Upper lobe of left lung (tissue), 6 donors: Measurements from ENCODE around the gene GZF1. TPM values are rescaled to one million over a fixed set of nuclear protein-coding genes. Genes with fewer than 3 reads are reported as not detected.

Source experiments
- ATAC-seq, 2 donors: fragments of 200-7000 bp; cut with Tn5 transposase; one replicate each; pipeline ENCODE4 v1.9.1; 2022; ENCODE audit warnings: mild to moderate bottlenecking in 2 of 2, moderate library complexity in 2 of 2; ENCODE audit not compliant: low FRiP score in 2 of 2
- DNase-seq, 2 donors: peaks; one replicate each; pipeline ENCODE4 v3.0.0-alpha.2; 2019 to 2020
- H3K27ac ChIP-seq, 4 donors: fragments of 200-600 bp; sonication (generic); one replicate each; pipeline ENCODE4 v1.5.1; 2016 to 2019
- H3K27me3 ChIP-seq, 4 donors: fragments of 200-600 bp; sonication (generic); one replicate each; pipeline ENCODE4 v1.5.1; 2017 to 2019
- H3K36me3 ChIP-seq, 4 donors: fragments of 200-600 bp; sonication (generic); one replicate each; pipeline ENCODE4 v1.5.1; 2016 to 2019
- H3K4me1 ChIP-seq, 4 donors: fragments of 200-600 bp; sonication (generic); one replicate each; pipeline ENCODE4 v1.5.1; 2018 to 2019
- H3K4me3 ChIP-seq, 4 donors: fragments of 200-600 bp; sonication (generic); one replicate each; pipeline ENCODE4 v1.5.1; 2017 to 2019; ENCODE audit warnings: mild to moderate bottlenecking in 2 of 4, moderate library complexity in 1 of 4
- H3K9me3 ChIP-seq, 4 donors: fragments of 200-600 bp; sonication (generic); one replicate each; pipeline ENCODE4 v1.5.1; 2018 to 2019
- CTCF ChIP-seq, 6 experiments: fragments of 450-650 bp in 4 of 6; fragments of 200-600 bp in 2 of 6; sonication (generic) in 2 of 6; IDR thresholded peaks; one replicate each; pipeline ENCODE4 v1.5.1; 2016 to 2019; ENCODE audit warnings: antibody characterized with exemption in 6 of 6
- EP300 ChIP-seq, 4 donors: sonication (generic); formaldehyde crosslinking; IDR thresholded peaks; one replicate each; pipeline ENCODE4 v1.5.1; 2017; ENCODE audit warnings: antibody characterized with exemption in 4 of 4, control low read depth in 2 of 4
- POLR2A ChIP-seq, 4 donors: fragments of 450-650 bp; IDR thresholded peaks; one replicate each; pipeline ENCODE4 v1.5.1; 2016 to 2017; ENCODE audit warnings: antibody characterized with exemption in 4 of 4, mild to moderate bottlenecking in 2 of 4
- POLR2AphosphoS5 ChIP-seq, 2 donors: sonication (generic); formaldehyde crosslinking; IDR thresholded peaks; one replicate each; pipeline ENCODE4 v1.5.1; 2017; ENCODE audit warnings: antibody characterized with exemption in 2 of 2
- WGBS, 2 donors: methylation state at CpG; one replicate each; pipeline ENCODE4 v1.1.5; 2017 to 2018; 5-methylcytosine and 5-hydroxymethylcytosine counted together
- total RNA-seq, 6 donors: library from RNA; depleted of rRNA in 4 of 6; stranded (reverse); fragments of >200 nt in 4 of 6; gene quantifications; one replicate each; pipeline versions ENCODE4 v1.1.0 to v1.2.1, GENCODE V29; 2016 to 2021
- donor health status: DM: no; HTN: no; CAD: no; lungs with moderate emphysema.
- donor health status: DM: no; HTN: yes; CAD: no; lungs with severe emphysema.

The GZF1 gene
- total RNA-seq, 6 donors from 2014 or later: 14.1 to 32.5 (median 25.6) TPM

DNA sequence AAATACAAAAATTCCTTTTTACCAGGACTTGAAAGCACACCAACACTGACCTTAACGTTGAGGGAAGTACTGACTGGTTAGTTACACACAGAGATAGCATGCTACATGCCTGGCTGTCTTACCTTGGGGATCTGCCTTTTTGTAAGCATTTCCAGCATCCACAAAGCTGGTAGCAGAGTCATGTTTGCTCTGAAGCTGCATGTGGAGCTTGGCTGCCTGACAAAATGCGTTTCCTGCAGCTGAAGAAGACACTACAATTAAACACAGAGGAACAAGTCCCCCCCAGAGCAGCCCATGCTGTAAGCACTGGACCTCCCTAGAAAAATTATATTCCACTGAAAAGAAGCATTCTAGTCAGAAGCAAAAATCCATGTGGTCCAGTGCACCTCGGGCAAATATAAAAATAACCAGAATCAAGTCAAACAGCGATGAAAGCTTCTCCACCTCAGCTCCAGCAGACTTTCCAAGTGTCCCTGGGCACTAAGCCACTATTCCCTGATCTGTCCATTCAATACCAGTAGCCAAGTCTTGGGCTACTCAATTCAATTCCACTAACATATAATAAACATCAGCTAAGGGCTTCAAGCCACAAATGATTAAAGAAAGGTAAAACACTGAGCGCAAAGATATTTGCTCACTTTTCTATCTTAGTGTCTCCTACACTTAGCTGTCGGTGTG is 35.1 kb downstream of the GZF1 start:
- DNase-seq: no peak
- Histone ChIP-seq H3K27me3 (no peaks in the 10 kb centered on the region), H3K4me1 (peaks cover 11 to 27% (median 20%) of the 10 kb centered on the region in 4 donors), H3K27ac (no peak overlapping the region), H3K9me3 (no peaks in the 10 kb centered on the region), H3K36me3 (peaks cover 12 to 32% (median 21%) of the 10 kb centered on the region in 4 donors), H3K4me3 (no peak overlapping the region)
- 71 to 75% methylated on average over 6 of the region's 6 CpGs for WGBS, 2 donors
- TF ChIP-seq POLR2AphosphoS5 (IDR thresholded peaks at IDR 0.05) (no peak), POLR2A (IDR thresholded peaks at IDR 0.05) (no peak), CTCF (IDR thresholded peaks at IDR 0.05) (no peak), EP300 (IDR thresholded peaks at IDR 0.05) (no peak)
- ATAC-seq: no peak

DNA sequence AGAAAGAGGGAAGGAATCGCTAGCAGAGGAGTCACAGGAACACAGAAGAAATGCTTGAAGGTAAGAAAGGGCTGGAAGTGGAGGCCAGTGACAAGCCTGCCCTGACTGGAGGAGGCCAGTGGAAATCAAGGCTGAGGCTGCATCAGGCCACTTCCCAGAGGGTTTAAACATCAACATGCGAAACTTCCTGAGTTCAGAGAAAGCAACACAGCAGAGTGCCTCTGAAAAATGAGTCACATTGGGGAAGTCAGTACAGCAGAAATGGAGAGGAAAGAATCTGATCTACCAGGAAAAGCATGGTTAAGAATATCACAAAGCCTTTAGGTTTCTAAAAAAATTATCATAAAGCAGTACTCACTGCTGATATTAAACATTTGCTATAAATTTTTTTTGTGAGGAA is 36.0 kb downstream of the GZF1 start:
- Histone ChIP-seq H3K4me1 (peaks cover 11 to 27% (median 20%) of the 10 kb centered on the region in 4 donors), H3K27me3 (no peaks in the 10 kb centered on the region), H3K9me3 (no peaks in the 10 kb centered on the region), H3K4me3 (no peak overlapping the region), H3K36me3 (peaks cover 10 to 25% (median 21%) of the 10 kb centered on the region in 4 donors), H3K27ac (peak overlapping the region in 1 of 4 donors; percentile 15)
- WGBS, 2 donors: 68 to 69% methylated on average over 2 of the region's 2 CpGs
- DNase-seq: no peak
- TF ChIP-seq CTCF (IDR thresholded peaks at IDR 0.05): no peak
- TF ChIP-seq POLR2A (IDR thresholded peaks at IDR 0.05): no peak
- no peak for TF ChIP-seq EP300 (IDR thresholded peaks at IDR 0.05)
- TF ChIP-seq POLR2AphosphoS5 (IDR thresholded peaks at IDR 0.05): no peak
- peak in 1 of 2 donors; percentile 64 for ATAC-seq

DNA sequence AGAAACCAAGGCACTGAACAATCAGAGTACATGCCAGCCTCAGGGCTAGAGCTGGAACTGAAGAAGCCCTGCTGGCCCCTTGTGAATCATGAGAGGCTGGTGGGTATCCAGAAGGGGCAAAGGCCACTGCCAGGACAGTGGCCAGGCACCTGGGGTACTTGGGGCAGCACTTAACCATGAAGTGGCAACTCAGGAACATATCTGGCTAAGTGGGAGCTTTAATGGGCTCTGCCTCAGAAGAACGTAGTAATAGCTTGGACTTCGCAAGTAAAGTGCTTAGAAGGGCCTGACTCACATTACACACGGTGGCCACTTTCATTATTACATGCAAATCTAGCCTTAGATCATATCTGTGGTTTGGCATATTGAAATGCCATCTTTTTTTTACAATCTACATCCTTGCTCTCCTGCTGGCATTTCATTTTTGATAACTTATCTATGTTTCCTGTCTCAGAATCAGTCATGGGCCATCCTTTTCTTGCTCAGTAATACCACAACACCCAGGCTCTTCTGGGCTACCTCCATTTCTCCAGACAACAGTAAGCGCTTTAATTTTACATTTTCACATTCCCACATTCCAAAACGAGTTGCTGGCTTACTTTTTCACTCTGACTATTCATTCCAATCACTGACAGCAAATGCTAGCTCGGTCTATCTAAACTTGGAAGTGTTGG is 37.7 kb downstream of the GZF1 start:
- H3K27ac ChIP-seq: peak overlapping the region in 1 of 4 donors; percentile 5
- peak; percentile 34 to 87 for ATAC-seq
- WGBS, 2 donors: 56 to 71% methylated on average over 6 of the region's 6 CpGs

GRCh38 chr20:23401051-23401450 is 39.1 kb downstream of the GZF1 start:
- no peaks in the 10 kb centered on the region for H3K27me3 ChIP-seq
- H3K27ac ChIP-seq: no peak overlapping the region
- peaks cover 13 to 31% (median 25%) of the 10 kb centered on the region in 4 donors for H3K4me1 ChIP-seq
- DNase-seq: no peak
- no peak overlapping the region for H3K4me3 ChIP-seq
- no peak for TF ChIP-seq EP300 (IDR thresholded peaks at IDR 0.05)
- no peak for TF ChIP-seq CTCF (IDR thresholded peaks at IDR 0.05)
- no peak for TF ChIP-seq POLR2AphosphoS5 (IDR thresholded peaks at IDR 0.05)
- TF ChIP-seq POLR2A (IDR thresholded peaks at IDR 0.05): no peak
- peaks cover 0 to 3% (median 0%) of the 10 kb centered on the region in 4 donors for H3K36me3 ChIP-seq
- no peak for ATAC-seq
- no peaks in the 10 kb centered on the region for H3K9me3 ChIP-seq
- 91% methylated on average over 5 of the region's 5 CpGs for WGBS, 2 donors

More for the DNA sequence above, 37.7 kb downstream of the GZF1 start:
- no peak overlapping the region for H3K4me3 ChIP-seq
- peaks cover 17 to 29% (median 24%) of the 10 kb centered on the region in 4 donors for H3K4me1 ChIP-seq
- H3K36me3 ChIP-seq: peaks cover 0 to 9% (median 4%) of the 10 kb centered on the region in 4 donors
- TF ChIP-seq POLR2AphosphoS5 (IDR thresholded peaks at IDR 0.05) (peak in 1 of 2 donors; percentile 31), CTCF (IDR thresholded peaks at IDR 0.05) (peak in 3 of 6 experiments; percentile 26 to 53 (median 31)), EP300 (IDR thresholded peaks at IDR 0.05) (no peak), POLR2A (IDR thresholded peaks at IDR 0.05) (no peak)
- H3K9me3 ChIP-seq: no peaks in the 10 kb centered on the region
- H3K27me3 ChIP-seq: no peaks in the 10 kb centered on the region
- DNase-seq: peak in 1 of 2 donors; percentile 59
